Sigmoid colon (tissue), 7 donors: Measurements from ENCODE around the gene UNC5C. TPM values are rescaled to one million over a fixed set of nuclear protein-coding genes. Genes with fewer than 3 reads are reported as not detected.

Experiments
- DNase-seq: peaks from one replicate; pipeline ENCODE4 v3.0.0-alpha.2; 2019
- H3K27ac ChIP-seq, 4 donors: fragments of 200-600 bp; sonication (generic); one replicate each; pipeline ENCODE4 v1.5.1; 2016 to 2019; ENCODE audit warnings: mild to moderate bottlenecking in 1 of 4
- H3K27me3 ChIP-seq, 3 donors: fragments of 200-600 bp; sonication (generic); one replicate each; pipeline ENCODE4 v1.5.1; 2019; ENCODE audit warnings: mild to moderate bottlenecking in 1 of 3
- H3K36me3 ChIP-seq, 4 donors: fragments of 200-600 bp; sonication (generic); one replicate each; pipeline ENCODE4 v1.5.1; 2016 to 2019
- H3K4me1 ChIP-seq, 4 donors: fragments of 200-600 bp; sonication (generic); one replicate each; pipeline ENCODE4 v1.5.1; 2017 to 2019
- H3K4me3 ChIP-seq, 4 donors: fragments of 200-600 bp; sonication (generic); one replicate each; pipeline ENCODE4 v1.5.1; 2017 to 2019; ENCODE audit warnings: mild to moderate bottlenecking in 2 of 4, moderate library complexity in 1 of 4
- H3K9me3 ChIP-seq, 4 donors: fragments of 200-600 bp in 3 of 4; sonication (generic) in 3 of 4; one replicate each; pipeline versions ENCODE4 v1.5.1 to v1.6.1; 2013 to 2019
- CTCF ChIP-seq, 4 experiments: fragments of 450-650 bp in 3 of 4; fragments of 200-600 bp in 1 of 4; IDR thresholded peaks; one replicate each; pipeline ENCODE4 v1.5.1; 2016 to 2019; ENCODE audit warnings: antibody characterized with exemption in 4 of 4, mild to moderate bottlenecking in 3 of 4, moderate library complexity in 2 of 4
- EP300 ChIP-seq, 4 donors: sonication (generic); formaldehyde crosslinking; IDR thresholded peaks; one replicate each; pipeline ENCODE4 v1.6.1; 2017; ENCODE audit warnings: antibody characterized with exemption in 4 of 4
- POLR2A ChIP-seq, 2 donors: fragments of 450-650 bp; IDR thresholded peaks; one replicate each; pipeline ENCODE4 v1.6.1; 2016; ENCODE audit warnings: antibody characterized with exemption in 2 of 2, mild to moderate bottlenecking in 2 of 2, moderate library complexity in 2 of 2
- POLR2AphosphoS5 ChIP-seq, 4 donors: sonication (generic); formaldehyde crosslinking; IDR thresholded peaks; one replicate each; pipeline ENCODE4 v1.6.1; 2017; ENCODE audit warnings: antibody characterized with exemption in 4 of 4
- WGBS, 2 donors: extraction: QIAGEN DNeasy Blood & Tissue Kit; methylation state at CpG; one replicate each; pipeline ENCODE4 v1.1.7; 2013; 5-methylcytosine and 5-hydroxymethylcytosine counted together
- intact Hi-C: fragments of 100-400 bp; cut with DNase I; formaldehyde crosslinking; loops from one replicate; pipeline ENCODE4 v1.15.1; 2023
- polyA plus RNA-seq, 3 donors: library from polyadenylated mRNA; stranded (reverse); fragments of 200-250 nt; gene quantifications; one replicate each; pipeline ENCODE4 v1.2.3, GENCODE V29; 2013
- total RNA-seq, 4 donors: library from RNA; depleted of rRNA; stranded (reverse); fragments of >200 nt; gene quantifications; one replicate each; pipeline ENCODE4 v1.1.0, GENCODE V29; 2016
- donor health status: healthy with polysubstance abuse.
- donor health status: Bipolar disorder and iron deficiency.
- donor health status: healthy.

Gene UNC5C
- total and polyA plus RNA-seq, 7 donors = 0.60 to 3.1 (median 1.4) TPM

- TF ChIP-seq EP300 (IDR thresholded peaks at IDR 0.05) = no peak
- no peak for TF ChIP-seq POLR2AphosphoS5 (IDR thresholded peaks at IDR 0.05)
Measured at GRCh38 chr4:95393821-95394220, 155.0 kb downstream of the UNC5C start.

GRCh38 chr4:95388911-95389310 is 159.9 kb downstream of the UNC5C start:
- Histone ChIP-seq H3K9me3 (no peaks in the 10 kb centered on the region), H3K36me3 (no peaks in the 10 kb centered on the region), H3K4me1 (no peaks in the 10 kb centered on the region), H3K27me3 (no peaks in the 10 kb centered on the region), H3K4me3 (no peak overlapping the region), H3K27ac (no peak overlapping the region)
- DNase-seq = no peak
- intact Hi-C loops = no loop called here
- TF ChIP-seq POLR2A (IDR thresholded peaks at IDR 0.05) = no peak
- no peak for TF ChIP-seq CTCF (IDR thresholded peaks at IDR 0.05)
- no peak for TF ChIP-seq EP300 (IDR thresholded peaks at IDR 0.05)
- no peak for TF ChIP-seq POLR2AphosphoS5 (IDR thresholded peaks at IDR 0.05)

More at GRCh38 chr4:95393821-95394220, 155.0 kb downstream of the UNC5C start:
- no peak for DNase-seq
- WGBS, 2 donors = 56 to 60% methylated on average over 1 of the region's 1 CpG
- H3K27me3 ChIP-seq = no peaks in the 10 kb centered on the region
- H3K36me3 ChIP-seq = no peaks in the 10 kb centered on the region
- H3K4me3 ChIP-seq = no peak overlapping the region
- intact Hi-C loops = no loop called here
- H3K9me3 ChIP-seq = no peaks in the 10 kb centered on the region
- no peak overlapping the region for H3K27ac ChIP-seq
- no peaks in the 10 kb centered on the region for H3K4me1 ChIP-seq

GRCh38 chr4:95387719-95388118 is 161.1 kb downstream of the UNC5C start:
- H3K36me3 ChIP-seq = no peaks in the 10 kb centered on the region
- no peaks in the 10 kb centered on the region for H3K27me3 ChIP-seq
- TF ChIP-seq POLR2A (IDR thresholded peaks at IDR 0.05) (no peak), POLR2AphosphoS5 (IDR thresholded peaks at IDR 0.05) (no peak), CTCF (IDR thresholded peaks at IDR 0.05) (no peak), EP300 (IDR thresholded peaks at IDR 0.05) (no peak)
- H3K4me1 ChIP-seq = no peaks in the 10 kb centered on the region
- no peaks in the 10 kb centered on the region for H3K9me3 ChIP-seq
- intact Hi-C loops = no loop called here
- no peak overlapping the region for H3K4me3 ChIP-seq
- no peak overlapping the region for H3K27ac ChIP-seq
- DNase-seq = no peak
- WGBS, 2 donors = 91 to 93% methylated on average over 1 of the region's 1 CpG

GRCh38 chr4:95386410-95386809 is 162.4 kb downstream of the UNC5C start:
- WGBS, 2 donors = 79 to 80% methylated on average over 3 of the region's 3 CpGs
- DNase-seq = no peak
- H3K27me3 ChIP-seq = no peaks in the 10 kb centered on the region
- TF ChIP-seq CTCF (IDR thresholded peaks at IDR 0.05) = no peak
- no peak for TF ChIP-seq POLR2AphosphoS5 (IDR thresholded peaks at IDR 0.05)
- no peak for TF ChIP-seq EP300 (IDR thresholded peaks at IDR 0.05)
- TF ChIP-seq POLR2A (IDR thresholded peaks at IDR 0.05) = no peak
- no peaks in the 10 kb centered on the region for H3K36me3 ChIP-seq
- H3K27ac ChIP-seq = no peak overlapping the region
- intact Hi-C loops = no loop called here
- H3K4me3 ChIP-seq = no peak overlapping the region
- H3K9me3 ChIP-seq = no peaks in the 10 kb centered on the region
- H3K4me1 ChIP-seq = no peaks in the 10 kb centered on the region

GRCh38 chr4:95381843-95382580 is 166.8 kb downstream of the UNC5C start:
- H3K36me3 ChIP-seq = no peaks in the 10 kb centered on the region
- no peak overlapping the region for H3K4me3 ChIP-seq
- no peaks in the 10 kb centered on the region for H3K9me3 ChIP-seq
- no peak for DNase-seq
- intact Hi-C loops = no loop called here
- WGBS, 2 donors = 88% methylated on average over 4 of the region's 4 CpGs
- no peaks in the 10 kb centered on the region for H3K27me3 ChIP-seq
- no peaks in the 10 kb centered on the region for H3K4me1 ChIP-seq
- no peak for TF ChIP-seq POLR2AphosphoS5 (IDR thresholded peaks at IDR 0.05)
- TF ChIP-seq CTCF (IDR thresholded peaks at IDR 0.05) = no peak
- TF ChIP-seq EP300 (IDR thresholded peaks at IDR 0.05) = no peak
- TF ChIP-seq POLR2A (IDR thresholded peaks at IDR 0.05) = no peak
- H3K27ac ChIP-seq = no peak overlapping the region
